Esophagus mucosa (tissue), 1 donor: ENCODE data around the gene CCDC157. TPM values are rescaled to one million over a fixed set of nuclear protein-coding genes. Genes with fewer than 3 reads are reported as not detected.
A peak's percentile ranks its signal among the peaks of the same experiment; 100 is the strongest.

Experiments used
- ATAC-seq: fragments of 200-7000 bp; cut with Tn5 transposase; one replicate; pipeline ENCODE4 v1.9.1; 2020
- total RNA-seq: library from RNA; stranded (reverse); gene quantifications from one replicate; pipeline ENCODE4 v1.2.4, GENCODE V29; 2023
- donor health status: DM: yes; HTN: yes; CAD: no.

The CCDC157 gene
- 1.2 TPM for total RNA-seq

- peak; percentile 96 for ATAC-seq
These were observed at the start of gene CCDC157, which contains the start of gene SF3A1 for GRCh38 chr22:30356449-30357235. CCDC157 (plus strand) TSS chr22:30357007; CDS start chr22:30366001, 8,994 bp downstream. SF3A1 (minus strand) TSS chr22:30356894; CDS start chr22:30356792, 102 bp downstream.

- ATAC-seq: no peak
These were observed 49.7 kb upstream of the CCDC157 start for GRCh38 chr22:30307041-30307574.

- ATAC-seq: no peak
These were observed 48.7 kb upstream of the CCDC157 start for GRCh38 chr22:30308093-30308492.

GRCh38 chr22:30308518-30309230 lies 48.1 kb upstream of the CCDC157 start:
- peak; percentile 30 for ATAC-seq

GRCh38 chr22:30309951-30310741 lies 46.7 kb upstream of the CCDC157 start:
- peak; percentile 49 for ATAC-seq

- ATAC-seq: peak; percentile 48
These were observed 45.7 kb upstream of the CCDC157 start for GRCh38 chr22:30310881-30311771.

- ATAC-seq: peak; percentile 65
These were observed 44.8 kb upstream of the CCDC157 start for GRCh38 chr22:30312053-30312452.

- no peak for ATAC-seq
These were observed 43.1 kb upstream of the CCDC157 start for GRCh38 chr22:30313527-30314363.

GRCh38 chr22:30314915-30315314 lies 41.9 kb upstream of the CCDC157 start:
- no peak for ATAC-seq

- ATAC-seq: no peak
These were observed 40.7 kb upstream of the CCDC157 start for GRCh38 chr22:30315962-30316576.

- no peak for ATAC-seq
These were observed 39.0 kb upstream of the CCDC157 start for GRCh38 chr22:30317778-30318177.

- peak; percentile 12 for ATAC-seq
These were observed 37.9 kb upstream of the CCDC157 start for GRCh38 chr22:30318799-30319419.

- no peak for ATAC-seq
These were observed 36.7 kb upstream of the CCDC157 start for GRCh38 chr22:30320021-30320556.

- no peak for ATAC-seq
These were observed 35.3 kb upstream of the CCDC157 start for GRCh38 chr22:30321461-30321860.

GRCh38 chr22:30323246-30323645 lies 33.6 kb upstream of the CCDC157 start:
- no peak for ATAC-seq

- ATAC-seq: no peak
These were observed 32.6 kb upstream of the CCDC157 start for GRCh38 chr22:30324014-30324730.

- ATAC-seq: peak; percentile 48
These were observed 31.6 kb upstream of the CCDC157 start for GRCh38 chr22:30325065-30325720.

- ATAC-seq: no peak
These were observed 31.0 kb upstream of the CCDC157 start for GRCh38 chr22:30325724-30326254.
